Measurements from ENCODE around the gene DYNAP. TPM values are rescaled to one million over a fixed set of nuclear protein-coding genes. Genes with fewer than 3 reads are reported as not detected.

Gene DYNAP
- total RNA-seq, 1 experiment from 2014 or later, result not detected

DNA sequence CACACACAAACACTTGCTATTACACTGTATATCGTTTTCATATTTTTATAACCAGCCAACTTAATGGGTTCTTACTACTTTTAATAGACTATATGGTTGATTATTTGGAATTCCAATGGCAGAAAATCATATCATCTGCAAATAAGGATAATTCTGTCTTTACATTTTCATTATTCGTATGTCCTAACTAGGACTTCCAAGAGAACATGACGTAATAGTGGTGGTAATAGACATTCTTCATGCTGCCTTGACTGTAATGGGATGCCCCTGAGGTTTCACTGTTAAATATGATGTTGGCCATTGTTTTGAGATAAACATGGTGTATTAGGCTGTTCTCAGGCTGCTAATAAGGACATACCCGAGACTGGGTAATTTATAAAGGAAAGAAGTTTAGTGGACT, 45.2 kb downstream of the DYNAP start:
- no peak for DNase-seq (ENCODE audit: low read depth)

DNA sequence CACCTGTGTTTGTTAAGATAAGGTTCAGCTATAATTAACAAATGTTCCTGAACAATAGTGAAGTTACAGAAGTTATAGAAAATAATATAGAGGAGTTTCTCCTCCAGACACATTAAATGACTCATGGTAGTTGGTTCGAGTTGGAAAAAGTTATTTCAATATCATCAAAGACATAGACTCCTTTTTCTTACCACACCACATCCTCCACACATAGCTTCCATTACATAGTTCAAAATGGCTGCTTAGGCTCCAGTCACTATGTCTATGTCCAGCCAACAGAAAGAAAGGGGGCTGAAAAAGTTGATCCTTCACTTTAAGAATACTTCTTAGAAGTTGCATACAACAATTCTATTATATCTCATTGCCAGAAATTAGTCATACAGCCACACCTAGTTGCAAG, 50.7 kb downstream of the DYNAP start:
- DNase-seq (ENCODE audit: low read depth), result no peak

DNA sequence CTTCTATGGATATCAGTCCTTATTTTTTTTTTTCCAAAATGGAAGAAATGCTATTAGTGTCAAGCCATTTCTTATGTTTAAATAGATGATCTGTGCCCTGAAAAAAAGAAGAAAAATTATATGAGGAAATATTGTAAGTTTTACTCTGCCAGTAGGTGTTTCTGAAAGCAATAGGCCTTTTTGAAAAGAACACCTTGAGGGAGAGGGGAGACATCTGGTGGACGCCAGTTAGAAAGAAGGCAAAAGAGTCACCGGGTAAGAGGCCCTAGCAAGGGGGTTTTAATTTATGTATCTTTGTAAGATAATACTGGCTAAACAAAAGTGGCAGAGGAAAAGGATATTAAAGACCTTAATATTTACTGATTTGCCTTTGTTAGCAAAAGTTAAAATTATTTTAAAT, 56.1 kb downstream of the DYNAP start:
- DNase-seq (ENCODE audit: low read depth), result peak; percentile 10

Other genes starting within 250 kb of the DYNAP start
- gene STARD6, start 233.4 kb upstream of the DYNAP start, total RNA-seq (2014; rRNA removed), result not detected in 2 replicates
- 7.6 and 11.1 TPM in 2 replicates for gene C18orf54, start 233.3 kb upstream of the DYNAP start, total RNA-seq (2014; rRNA removed)
- gene RAB27B, start 237.2 kb downstream of the DYNAP start, total RNA-seq (2014; rRNA removed), result 30.9 and 41.2 TPM in 2 replicates

All from LHCN-M2 (cell line).